Measurements from ENCODE around the gene ABCA9.

- TF ChIP-seq EZH2 (IDR thresholded peaks at IDR 0.05) = no peak
- TF ChIP-seq POLR2AphosphoS5 (IDR thresholded peaks at IDR 0.05; ENCODE audit: borderline replicate concordance, low read depth, low read length) = no peak
- TF ChIP-seq FOXP2 (optimal IDR thresholded peaks at IDR 0.05; ENCODE audit: control extremely low read depth, extremely low read length, insufficient read depth) = no peak
These were observed 107.3 kb downstream of the ABCA9 start for GRCh38 chr17:68953340-68953997.

All from SK-N-MC (cell line).